Measurements from ENCODE around the gene RLN1. TPM values are rescaled to one million over a fixed set of nuclear protein-coding genes. Genes with fewer than 3 reads are reported as not detected.

Gene RLN1
- total and polyA plus RNA-seq, 2 of the 13 experiments (the other 11 are each of a cell fraction or from before 2014, with no cell fraction given), result not detected

DNA sequence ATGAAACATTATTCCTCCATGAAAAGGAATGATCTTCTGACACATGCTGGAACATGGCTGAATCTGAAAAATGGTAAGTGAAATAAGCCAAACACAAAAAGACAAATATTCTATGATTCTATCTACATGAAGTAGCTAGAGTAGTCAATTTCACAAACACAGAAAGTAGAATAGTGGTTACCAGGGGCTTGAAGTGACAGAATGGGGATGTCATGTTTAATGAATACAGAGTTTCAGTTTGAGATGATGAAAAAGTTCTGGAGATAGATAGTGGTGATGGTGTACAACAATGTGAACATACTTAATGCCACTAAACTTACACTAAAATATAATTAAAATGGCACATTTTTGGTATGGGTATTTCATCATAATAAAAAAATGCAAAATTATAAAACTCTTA is 53.4 kb downstream of the RLN1 start (continued):
- TF ChIP-seq KDM5A (IDR thresholded peaks at IDR 0.05; ENCODE audit: borderline replicate concordance, low read length), result no peak
- no peak for TF ChIP-seq ZNF432 (CRISPR knock-in tag; IDR thresholded peaks at IDR 0.05; ENCODE audit: borderline replicate concordance)
- TF ChIP-seq ZNF354B (CRISPR knock-in tag; IDR thresholded peaks at IDR 0.05), result no peak
- TF ChIP-seq ZBTB38 (CRISPR knock-in tag; IDR thresholded peaks at IDR 0.05), result no peak
- TF ChIP-seq, protein P1, sequence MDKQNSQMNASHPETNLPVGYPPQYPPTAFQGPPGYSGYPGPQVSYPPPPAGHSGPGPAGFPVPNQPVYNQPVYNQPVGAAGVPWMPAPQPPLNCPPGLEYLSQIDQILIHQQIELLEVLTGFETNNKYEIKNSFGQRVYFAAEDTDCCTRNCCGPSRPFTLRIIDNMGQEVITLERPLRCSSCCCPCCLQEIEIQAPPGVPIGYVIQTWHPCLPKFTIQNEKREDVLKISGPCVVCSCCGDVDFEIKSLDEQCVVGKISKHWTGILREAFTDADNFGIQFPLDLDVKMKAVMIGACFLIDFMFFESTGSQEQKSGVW (CRISPR knock-in tag; IDR thresholded peaks at IDR 0.05; ENCODE audit: borderline replicate concordance), result no peak
- TF ChIP-seq ZNF816 (CRISPR knock-in tag; IDR thresholded peaks at IDR 0.05; ENCODE audit: borderline replicate concordance), result no peak
- TF ChIP-seq FOXM1 (CRISPR knock-in tag; IDR thresholded peaks at IDR 0.05), result no peak
- no peak for TF ChIP-seq ZNF225 (CRISPR knock-in tag; IDR thresholded peaks at IDR 0.05)

Small RNA genes lying within 50 kb of the gene (small RNA-seq; reads per million reads assigned to genes)
- gene AL135786.1 (ENCODE audit: insufficient read depth in 2 of 3, insufficient read length in 3 of 3, low read depth in 2 of 3, low replicate concordance in 1 of 3) (0 reads per million in 3 experiments), gene HMGN2P31 (ENCODE audit: insufficient read depth in 2 of 3, insufficient read length in 3 of 3, low read depth in 2 of 3, low replicate concordance in 1 of 3) (0 reads per million in 3 experiments)

Other genes starting within 250 kb of the RLN1 start
- not detected in 2 replicates for gene INSL6, start 154.2 kb downstream of the RLN1 start, total RNA-seq (2016; rRNA removed; fragmentation: Illumina TruSeq; extraction: Trizol)
- gene INSL6, start 154.2 kb downstream of the RLN1 start, polyA plus RNA-seq (2011; rRNA removed), result not detected in 2 replicates
- not detected in 2 replicates for gene INSL4, start 108.5 kb downstream of the RLN1 start, total RNA-seq (2016; rRNA removed; fragmentation: Illumina TruSeq; extraction: Trizol)
- not detected in 2 replicates for gene INSL4, start 108.5 kb downstream of the RLN1 start, polyA plus RNA-seq (2011; rRNA removed)
- gene RLN2, start 35.2 kb downstream of the RLN1 start, total RNA-seq (2016; rRNA removed; fragmentation: Illumina TruSeq; extraction: Trizol), result not detected in 2 replicates
- gene RLN2, start 35.2 kb downstream of the RLN1 start, polyA plus RNA-seq (2011; rRNA removed), result not detected in 2 replicates
- 15.8 and 20.2 TPM in 2 replicates for gene PLGRKT, start 98.0 kb upstream of the RLN1 start, total RNA-seq (2016; rRNA removed; fragmentation: Illumina TruSeq; extraction: Trizol)
- 3.4 and 5.0 TPM in 2 replicates for gene PLGRKT, start 98.0 kb upstream of the RLN1 start, polyA plus RNA-seq (2011; rRNA removed)
- 0.49 TPM in 1 of 2 replicates, not detected in the other for gene CD274, start 110.7 kb upstream of the RLN1 start, total RNA-seq (2016; rRNA removed; fragmentation: Illumina TruSeq; extraction: Trizol)
- gene CD274, start 110.7 kb upstream of the RLN1 start, polyA plus RNA-seq (2011; rRNA removed), result 0.07 and 0.17 TPM in 2 replicates
- not detected in 2 replicates for gene PDCD1LG2, start 170.7 kb upstream of the RLN1 start, total RNA-seq (2016; rRNA removed; fragmentation: Illumina TruSeq; extraction: Trizol)
- gene PDCD1LG2, start 170.7 kb upstream of the RLN1 start, polyA plus RNA-seq (2011; rRNA removed), result not detected in 2 replicates

Data from HepG2 (cell line).